COR-L47 (cell line): ENCODE data around the gene DRICH1.
"Not testable (repeated sequence)": the region's sequence is repeated elsewhere in the genome, so short reads cannot be mapped to it uniquely, and the experiment has no call there.

Source experiments
- DNase-seq: peaks from one replicate; lab custom pipeline; 2025; lab: John Stamatoyannopoulos, UW

The DRICH1 gene

DNA sequence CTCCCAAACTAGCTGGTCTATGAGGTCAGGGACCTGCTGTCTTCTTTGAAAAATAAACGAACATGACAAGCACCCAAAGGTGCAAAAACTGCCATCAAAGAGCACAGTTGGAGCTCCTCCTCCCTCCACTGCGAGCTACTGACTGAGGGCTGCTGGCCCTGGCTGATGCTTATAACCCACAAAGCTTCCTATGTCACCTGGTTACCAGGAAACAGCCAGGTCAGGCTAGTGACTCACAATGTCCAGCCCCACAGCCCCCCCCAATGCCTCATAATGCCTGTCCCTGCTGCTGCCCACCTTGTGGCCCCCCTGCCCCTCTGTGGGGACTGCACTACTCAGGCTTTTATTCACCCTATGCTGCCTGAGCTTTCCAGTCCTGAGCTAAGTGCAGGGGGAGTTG lies at the start of gene DRICH1:
Gene DRICH1, minus strand, starts transcription at position 144 of the 400 bp plus-strand sequence. CDS start 298 bp downstream, outside the sequence.
- DNase-seq, result no peak

GRCh38 chr22:23681026-23681809 lies 49.1 kb upstream of the DRICH1 start:
- no peak for DNase-seq

- no peak for DNase-seq
Observed at GRCh38 chr22:23678133-23678532, 46.0 kb upstream of the DRICH1 start.

DNA sequence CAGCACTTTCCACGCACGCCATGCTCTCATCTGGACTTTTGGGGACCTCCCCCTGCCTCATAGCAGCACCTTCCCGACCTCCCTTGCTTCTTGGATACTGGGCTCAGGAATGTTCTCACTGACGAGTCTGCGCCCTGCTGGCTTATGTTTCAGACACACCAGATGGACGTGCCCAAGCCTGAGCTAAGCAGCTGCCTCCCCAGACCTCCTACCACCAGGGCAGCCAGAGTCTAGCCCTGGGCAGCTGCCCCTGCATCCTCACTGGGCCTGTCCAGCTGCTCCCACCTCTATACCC lies 45.5 kb upstream of the DRICH1 start:
- DNase-seq, result no peak

GRCh38 chr22:23676841-23677700 lies 45.0 kb upstream of the DRICH1 start:
- not testable (repeated sequence) for DNase-seq

GRCh38 chr22:23675502-23676415 lies 43.6 kb upstream of the DRICH1 start:
- no peak for DNase-seq

GRCh38 chr22:23674886-23675501 lies 42.9 kb upstream of the DRICH1 start:
- DNase-seq, result not testable (repeated sequence)

DNA sequence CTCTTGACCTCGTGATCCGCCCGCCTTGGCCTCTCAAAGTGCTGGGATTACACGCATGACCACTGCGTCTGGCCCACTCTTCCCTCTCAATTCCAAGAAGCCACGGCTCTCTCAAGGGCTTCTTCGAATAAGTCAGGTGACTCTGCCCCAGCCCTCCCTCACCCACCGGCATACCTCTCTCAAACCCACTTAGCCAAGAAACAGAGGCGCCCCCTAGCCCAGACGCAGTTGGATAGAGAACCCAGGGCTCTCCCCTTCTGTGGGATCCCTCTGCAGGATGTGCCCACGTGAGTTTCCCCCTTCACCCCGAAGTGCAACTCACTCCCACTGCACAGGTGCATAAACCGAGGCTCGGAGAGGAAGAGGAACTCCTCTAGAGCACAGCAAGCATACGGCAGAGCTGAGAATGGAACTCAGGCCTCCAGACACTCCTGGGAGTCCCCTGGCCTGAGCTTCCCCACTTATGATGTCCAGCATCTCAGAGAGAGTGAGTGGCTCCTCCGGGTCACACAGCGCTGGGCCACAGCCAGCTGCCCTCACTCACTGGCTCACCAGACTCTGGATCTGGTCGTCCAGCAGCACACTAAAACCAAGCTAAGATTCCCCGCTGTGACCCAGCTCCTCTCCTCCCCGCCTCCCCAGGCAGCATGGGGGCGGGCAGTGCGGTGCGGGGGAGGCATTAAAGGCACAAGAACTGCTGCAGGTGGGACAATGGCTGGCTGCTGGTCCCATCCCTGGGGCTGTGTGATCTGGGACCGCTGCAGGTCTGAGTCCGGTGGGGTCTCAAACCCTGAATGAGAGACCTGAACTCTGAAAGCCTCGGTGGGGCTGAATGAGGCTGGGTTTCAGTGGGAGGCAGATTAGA lies 41.9 kb upstream of the DRICH1 start:
- no peak for DNase-seq

DNA sequence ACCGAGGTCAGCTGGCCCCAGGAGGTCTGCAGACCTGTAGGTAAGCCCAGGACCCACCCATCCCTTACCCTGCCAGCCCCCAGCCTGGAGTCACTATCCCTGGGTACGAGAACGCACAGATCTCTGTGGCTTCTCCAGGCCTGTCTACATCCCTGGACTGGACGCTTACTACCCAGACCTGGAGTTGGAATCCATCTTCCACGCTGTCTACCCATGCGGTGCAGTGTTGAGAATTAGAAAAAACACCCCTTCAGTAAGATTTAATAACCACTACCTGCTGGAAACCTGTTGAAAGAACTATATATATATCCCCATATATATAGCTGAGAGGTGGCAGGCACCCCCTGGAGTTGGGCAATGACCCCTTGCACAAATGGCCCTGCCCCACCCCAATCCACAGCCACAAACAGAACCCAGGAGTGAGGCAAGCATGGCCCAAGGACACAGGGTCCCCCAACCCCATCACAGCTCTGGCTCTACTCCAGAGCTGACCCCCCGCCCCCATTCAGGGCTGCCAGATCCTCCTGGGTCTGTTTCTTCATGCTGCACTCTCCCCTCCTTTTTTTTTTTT lies 41.0 kb upstream of the DRICH1 start:
- DNase-seq, result no peak

- not testable (repeated sequence) for DNase-seq
Observed at GRCh38 chr22:23672307-23673049, 40.4 kb upstream of the DRICH1 start.

GRCh38 chr22:23671387-23671786 lies 39.3 kb upstream of the DRICH1 start:
- not testable (repeated sequence) for DNase-seq

DNA sequence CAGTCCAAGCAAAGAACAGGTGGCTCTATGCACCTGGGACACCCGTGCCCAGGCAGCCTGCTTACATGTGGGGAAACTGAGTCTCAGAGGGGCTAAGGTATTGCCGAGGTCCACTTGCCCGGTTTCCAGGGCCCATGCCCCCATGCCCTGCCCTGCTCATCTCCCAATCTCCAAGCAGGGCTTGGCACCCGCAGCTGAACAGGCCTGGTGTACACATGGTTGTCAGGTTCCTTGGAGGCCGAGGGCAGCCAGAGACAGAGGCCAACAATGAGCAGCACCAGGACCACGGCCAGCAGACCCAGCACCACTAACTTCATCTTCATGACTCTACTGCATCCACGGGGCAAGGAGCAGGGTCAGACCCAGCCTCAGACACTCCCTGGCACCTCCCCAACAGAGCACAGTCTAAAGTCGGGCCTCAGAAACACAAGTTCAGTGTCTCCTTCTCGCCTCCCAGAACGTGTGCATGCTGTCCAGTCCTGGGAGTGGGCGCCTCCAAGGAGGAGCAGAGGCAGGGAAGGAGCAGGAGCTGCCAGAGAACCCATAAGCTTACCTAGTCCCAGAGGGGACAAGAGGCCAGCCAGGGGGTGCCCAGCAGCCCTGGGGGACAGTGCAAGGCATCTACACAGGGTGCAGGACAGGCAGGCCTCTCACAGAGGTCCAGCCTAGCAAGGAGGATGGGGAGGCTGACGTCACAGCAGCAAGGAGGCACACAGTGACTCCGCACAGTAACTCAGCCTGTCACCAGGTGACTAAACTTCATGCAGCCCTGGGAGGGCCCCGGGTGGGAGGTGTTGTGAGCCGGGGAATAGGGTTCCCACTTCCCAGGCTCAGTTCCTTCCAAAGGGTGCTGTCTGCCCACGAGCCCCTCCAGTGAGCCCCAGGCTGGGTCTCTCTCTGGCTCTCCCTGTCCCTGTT lies 38.5 kb upstream of the DRICH1 start:
- DNase-seq, result no peak

DNA sequence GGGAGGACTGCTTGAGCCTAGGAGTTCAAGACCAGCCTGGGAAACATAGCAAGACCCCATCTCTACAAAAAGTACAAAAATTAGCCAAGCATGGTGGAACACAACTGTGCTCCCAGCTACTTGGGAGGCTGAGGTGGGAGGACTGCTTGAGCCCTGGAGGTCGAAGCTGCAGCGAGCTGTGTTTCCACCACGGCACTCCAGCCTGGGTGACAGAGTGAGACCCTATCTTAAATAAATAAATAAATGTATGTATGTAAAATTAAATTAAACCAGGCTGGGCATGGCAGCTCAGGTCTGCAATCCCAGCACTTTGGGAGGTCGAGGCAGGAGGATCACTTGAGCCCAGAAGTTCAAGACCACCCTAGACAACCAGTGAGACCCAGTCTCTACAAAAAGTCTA lies 28.3 kb upstream of the DRICH1 start:
- not testable (repeated sequence) for DNase-seq

- no peak for DNase-seq
Observed at GRCh38 chr22:23657727-23658126, 25.6 kb upstream of the DRICH1 start.

DNA sequence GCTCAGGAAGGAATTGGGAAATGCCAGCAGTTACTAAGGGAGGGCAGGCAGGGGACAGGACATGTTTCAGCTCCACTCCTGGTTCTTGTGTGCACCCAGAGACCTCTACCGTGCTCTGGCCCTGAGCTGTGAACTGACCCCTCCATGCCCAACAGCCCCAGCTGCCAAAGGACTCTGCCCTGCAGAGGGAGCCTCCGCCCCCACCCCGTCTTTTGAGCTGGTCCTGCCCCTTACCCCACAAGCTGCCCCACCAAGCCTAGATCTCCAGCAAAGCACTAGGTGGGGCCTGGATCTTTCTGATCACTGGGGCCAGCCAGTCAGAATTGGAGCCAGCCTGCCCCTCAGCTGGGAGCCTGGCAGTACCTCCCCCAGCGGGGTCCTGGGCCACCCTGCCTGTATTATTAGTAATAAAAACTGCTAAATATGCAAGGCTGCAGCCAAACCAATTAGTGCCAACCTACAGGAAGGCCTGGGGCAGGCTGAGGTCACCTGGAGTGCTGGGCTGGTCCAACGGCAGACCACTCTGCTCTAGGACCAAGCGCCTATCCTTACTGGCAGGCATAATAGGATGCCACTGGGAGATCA lies 23.9 kb upstream of the DRICH1 start:
- no peak for DNase-seq

DNA sequence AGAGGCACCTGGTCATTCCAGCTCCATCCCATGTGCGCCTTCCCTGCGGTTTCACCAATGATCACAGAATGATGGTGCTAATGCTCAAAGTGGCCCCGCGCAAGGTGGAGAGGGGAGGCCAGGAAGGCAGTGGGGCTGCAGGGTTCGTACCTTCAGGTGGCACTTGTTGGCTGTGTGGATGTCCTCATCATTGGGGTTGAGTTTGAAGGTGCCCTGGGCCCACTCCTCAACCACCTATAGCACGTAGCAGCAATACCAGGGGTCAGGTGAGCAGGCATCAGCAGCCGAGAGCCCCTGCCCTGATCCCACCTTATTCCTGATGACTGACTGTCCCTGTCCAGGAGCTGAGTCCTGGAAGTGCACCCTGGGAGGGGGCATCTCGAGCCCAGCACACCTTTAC lies 20.6 kb upstream of the DRICH1 start:
- no peak for DNase-seq

GRCh38 chr22:23652286-23652685 lies 20.2 kb upstream of the DRICH1 start:
- no peak for DNase-seq

DNA sequence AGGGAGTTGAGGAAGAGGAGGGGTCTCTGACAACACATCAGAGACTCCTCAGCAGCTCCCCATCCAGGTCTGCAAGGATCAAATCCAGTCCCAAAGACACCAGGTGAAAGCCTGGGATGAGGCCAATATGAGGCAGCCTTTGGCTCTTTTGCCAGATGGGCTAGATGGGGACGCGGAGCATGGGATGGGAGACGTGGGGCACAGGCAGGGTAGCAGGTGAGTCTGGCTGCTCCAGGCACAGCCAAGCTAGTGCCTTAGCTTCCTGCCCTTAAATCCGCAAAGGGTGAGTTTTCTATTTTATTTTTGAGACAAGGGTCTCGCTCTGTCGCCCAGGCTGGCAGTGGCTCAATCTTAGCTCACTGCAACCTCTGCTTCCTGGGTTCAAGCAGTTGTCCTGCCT lies 19.6 kb upstream of the DRICH1 start:
- no peak for DNase-seq
